ENCODE measurements around the gene PDGFA. TPM values are rescaled to one million over a fixed set of nuclear protein-coding genes. Genes with fewer than 3 reads are reported as not detected.
A peak's percentile ranks its signal among the peaks of the same experiment; 100 is the strongest.

Gene PDGFA
- total RNA-seq, 1 experiment from 2014 or later, result 35.8 TPM

DNA sequence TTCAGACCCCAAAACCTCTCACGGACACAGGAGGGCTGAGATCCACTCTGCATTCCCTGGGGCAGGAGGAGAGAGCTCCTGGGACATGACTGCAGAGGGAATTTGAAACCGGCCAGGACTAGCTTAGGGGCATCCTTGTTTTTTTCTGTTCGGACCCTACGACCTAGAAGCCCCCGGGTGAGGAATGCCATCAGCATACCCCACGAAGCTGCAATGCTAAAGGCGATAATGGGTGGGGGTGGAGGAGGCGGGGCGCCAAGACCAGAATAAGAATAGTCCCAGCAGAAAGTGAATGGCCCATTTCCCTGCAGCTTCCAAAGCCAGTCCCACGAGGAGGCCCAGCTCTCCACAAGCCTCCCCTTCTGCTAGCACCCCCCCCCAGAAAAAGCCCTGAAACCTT is 4.0 kb downstream of the PDGFA start:
- H3K27me3 Mint-ChIP-seq (ENCODE audit: low read depth), result peaks cover 30% of the 10 kb centered on the region
- Histone ChIP-seq H3T11ph (ENCODE audit: low read length) (no peak overlapping the region), H3K79me1 (ENCODE audit: insufficient read depth, low read depth, low read length, poor library complexity, severe bottlenecking) (peaks cover 5% of the 10 kb centered on the region), H3K23me2 (ENCODE audit: insufficient read length, low read depth, low read length, poor library complexity, severe bottlenecking) (peaks cover 18% of the 10 kb centered on the region), H3K56ac (ENCODE audit: insufficient read length, low read depth, low read length) (no peak overlapping the region), H4K91ac (ENCODE audit: insufficient read length, low read depth, low read length) (no peak overlapping the region), H3K79me2 (ENCODE audit: insufficient read depth, low read length) (peaks cover 6% of the 10 kb centered on the region; the same call in 1 of the 2 replicates), H3K23ac (ENCODE audit: insufficient read length, low read depth, low read length) (no peak overlapping the region), H4K5ac (ENCODE audit: insufficient read length, low read depth, low read length) (no peak overlapping the region), H3K9me3 (ENCODE audit: control insufficient read depth, low read depth, low read length) (no peaks in the 10 kb centered on the region), H3K27ac (ENCODE audit: insufficient read length, low read depth, low read length) (no peak overlapping the region), H3K14ac (ENCODE audit: insufficient read depth, low read length) (no peak overlapping the region), H3K9ac (ENCODE audit: extremely low read depth, insufficient read length, low read length) (no peak overlapping the region), H3K4ac (ENCODE audit: low read depth, low read length) (no peak overlapping the region), H2BK20ac (ENCODE audit: low read depth, low read length, poor library complexity, severe bottlenecking) (no peak overlapping the region), H2BK15ac (ENCODE audit: low read depth, low read length) (no peak overlapping the region), H3K27me3 (ENCODE audit: insufficient read depth, low read length) (peaks cover 2% of the 10 kb centered on the region; the same call in 1 of the 2 replicates), H2AFZ (ENCODE audit: low read length) (no peak overlapping the region), H3K18ac (ENCODE audit: insufficient read length, low read depth, low read length) (no peak overlapping the region), H2BK5ac (ENCODE audit: insufficient read length, low read length) (no peak overlapping the region), H3K4me1 (ENCODE audit: insufficient read depth, low read length) (peaks cover 6% of the 10 kb centered on the region; the same call in 1 of the 2 replicates), H2BK12ac (ENCODE audit: insufficient read length, low read depth, low read length) (no peak overlapping the region), H3K4me2 (ENCODE audit: insufficient read depth, insufficient read length, low read length) (peak overlapping the region; percentile 48), H2BK120ac (ENCODE audit: low read depth, low read length, poor library complexity, severe bottlenecking) (no peak overlapping the region), H4K20me1 (ENCODE audit: control insufficient read depth, insufficient read depth, insufficient read length) (no peaks in the 10 kb centered on the region), H4K8ac (replicated peaks; ENCODE audit: insufficient read length, low read depth, low read length) (no peak overlapping the region), H2AK5ac (ENCODE audit: insufficient read length, low read length) (no peak overlapping the region)
- H3K4me1 Mint-ChIP-seq, result peaks cover 33 to 39% of the 10 kb centered on the region in 2 experiments
- H3K9me3 Mint-ChIP-seq, result no peaks in the 10 kb centered on the region; a peak in 1 of 5 replicates
- H3K27ac Mint-ChIP-seq, result peak overlapping the region in 2 of 3 experiments; percentile 86 to 91; a peak in 5 of 7 replicates
- peaks cover 0 to 6% (median 5%) of the 10 kb centered on the region in 3 experiments; a peak in 6 of 7 replicates for H3K36me3 Mint-ChIP-seq (ENCODE audit: insufficient read depth in 1 of 3, low read depth in 3 of 3)
- WGBS (ENCODE audit: extremely low coverage, insufficient read length, low lambda C conversion rate), result no CpG with 5 or more reads among the region's 10 CpGs
- TF ChIP-seq, protein P1, sequence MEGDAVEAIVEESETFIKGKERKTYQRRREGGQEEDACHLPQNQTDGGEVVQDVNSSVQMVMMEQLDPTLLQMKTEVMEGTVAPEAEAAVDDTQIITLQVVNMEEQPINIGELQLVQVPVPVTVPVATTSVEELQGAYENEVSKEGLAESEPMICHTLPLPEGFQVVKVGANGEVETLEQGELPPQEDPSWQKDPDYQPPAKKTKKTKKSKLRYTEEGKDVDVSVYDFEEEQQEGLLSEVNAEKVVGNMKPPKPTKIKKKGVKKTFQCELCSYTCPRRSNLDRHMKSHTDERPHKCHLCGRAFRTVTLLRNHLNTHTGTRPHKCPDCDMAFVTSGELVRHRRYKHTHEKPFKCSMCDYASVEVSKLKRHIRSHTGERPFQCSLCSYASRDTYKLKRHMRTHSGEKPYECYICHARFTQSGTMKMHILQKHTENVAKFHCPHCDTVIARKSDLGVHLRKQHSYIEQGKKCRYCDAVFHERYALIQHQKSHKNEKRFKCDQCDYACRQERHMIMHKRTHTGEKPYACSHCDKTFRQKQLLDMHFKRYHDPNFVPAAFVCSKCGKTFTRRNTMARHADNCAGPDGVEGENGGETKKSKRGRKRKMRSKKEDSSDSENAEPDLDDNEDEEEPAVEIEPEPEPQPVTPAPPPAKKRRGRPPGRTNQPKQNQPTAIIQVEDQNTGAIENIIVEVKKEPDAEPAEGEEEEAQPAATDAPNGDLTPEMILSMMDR (conservative IDR thresholded peaks at IDR 0.05), result no peak
- H3K4me3 Mint-ChIP-seq, result peak overlapping the region; percentile 58 to 77
- DNase-seq, result peak; percentile 88

Measured in H9 (cell line).